Heart right ventricle (tissue), 16 donors: ENCODE measurements around the gene TGDS. TPM values are rescaled to one million over a fixed set of nuclear protein-coding genes. Genes with fewer than 3 reads are reported as not detected.

ENCODE experiments used
- ATAC-seq, 8 donors: fragments of 200-7000 bp; cut with Tn5 transposase; one replicate each; pipeline ENCODE4 v1.9.1; 2020; ENCODE audit warnings: mild to moderate bottlenecking in 8 of 8, moderate library complexity in 8 of 8, moderate number of reproducible peaks in 1 of 8
- DNase-seq, 2 donors: peaks; one replicate each; pipeline ENCODE4 v3.0.0-alpha.2; 2020
- H3K27ac ChIP-seq, 10 donors: fragments of 200-600 bp; sonication (generic) in 2 of 10; one replicate each; pipeline versions ENCODE4 v1.5.0 to v1.8.0; 2020 to 2022; ENCODE audit warnings: mild to moderate bottlenecking in 3 of 10
- H3K27me3 ChIP-seq, 7 donors: fragments of 200-600 bp; one replicate each; pipeline ENCODE4 v1.8.0; 2021 to 2022; ENCODE audit warnings: mild to moderate bottlenecking in 2 of 7
- H3K36me3 ChIP-seq, 9 donors: fragments of 200-600 bp; sonication (generic) in 1 of 9; one replicate each; pipeline versions ENCODE4 v1.5.0 to v1.8.0; 2020 to 2022; ENCODE audit warnings: mild to moderate bottlenecking in 2 of 9
- H3K4me1 ChIP-seq, 9 donors: fragments of 200-600 bp; sonication (generic) in 1 of 9; one replicate each; pipeline versions ENCODE4 v1.5.0 to v1.8.0; 2020 to 2022; ENCODE audit warnings: mild to moderate bottlenecking in 4 of 9
- H3K4me3 ChIP-seq, 10 donors: fragments of 200-600 bp; sonication (generic) in 2 of 10; one replicate each; pipeline versions ENCODE4 v1.5.0 to v1.8.0; 2020 to 2022; ENCODE audit warnings: mild to moderate bottlenecking in 7 of 10, moderate library complexity in 2 of 10
- H3K9me3 ChIP-seq, 11 donors: fragments of 200-600 bp in 10 of 11; sonication (generic) in 2 of 11; one replicate each; pipeline versions ENCODE4 v1.5.0 to v1.8.0; 2013 to 2022; ENCODE audit warnings: mild to moderate bottlenecking in 2 of 11, control low read depth in 1 of 11, moderate library complexity in 1 of 11
- WGBS, 2 donors: extraction: QIAGEN DNeasy Blood & Tissue Kit; methylation state at CpG; one replicate each; pipeline ENCODE4 v1.1.7; 2013; ENCODE audit warnings: inconsistent platforms in 1 of 2; 5-methylcytosine and 5-hydroxymethylcytosine counted together
- intact Hi-C, 10 donors: fragments of 100-400 bp; cut with DNase I; formaldehyde crosslinking; loops; one replicate each; pipeline versions ENCODE4 v1.11.1 to v1.14.2; 2022
- polyA plus RNA-seq, 2 donors: library from polyadenylated mRNA; stranded (reverse); fragments of 200-250 nt; gene quantifications; one replicate each; pipeline ENCODE4 v1.2.3, GENCODE V29; 2013
- total RNA-seq, 10 donors: library from RNA; stranded (reverse); fragmentation: NEBNext Ultra II Directional in 3 of 10; extraction: Animal tissue kit (Norgen Biotek cat#: 25700) in 3 of 10; gene quantifications; one replicate each; pipeline versions ENCODE4 v1.2.1 to v1.2.4, GENCODE V29; 2021 to 2023
- TF ChIP-seq, protein P1 (sequence below), 9 donors: fragments of 200-600 bp; sonication (generic) in 2 of 9; IDR thresholded peaks; one replicate each; pipeline versions ENCODE4 v1.5.0 to v1.8.0; 2021 to 2022; ENCODE audit warnings: antibody characterized with exemption in 9 of 9, mild to moderate bottlenecking in 5 of 9, moderate library complexity in 1 of 9
- donor health status: Arrhythmogenic right ventricular cardiomyopathy.
- donor health status: ischemic (EF 13 %, LVEDD 7.1; RV severe dilation, severe dysfunction).
- donor health status: healthy with polysubstance abuse.
- donor health status: DM: no; HTN: yes; CAD: no.
- donor health status: DM: no; HTN: no; CAD: no.
- donor health status: ischemic (EF 25% LVEDD 6.9; RV normal size, moderate dysfunction).
- donor health status: ischemic (EF 25% LVEDD 5.7; RV mildly dilated, moderate dysfunction).
- donor health status: healthy.
- donor health status: DM: yes; HTN: yes; CAD: no.
- donor health status: Ischemic cardiomyopathy.
- donor health status: ischemic (EF 35%, LVEDD 5.7; RV mildly dilated, moderate dysfunction).
- donor health status: nonischemic (EF 11% LVEDD 7.7; RV severe dilation, severe dysfunction).
- donor health status: DM: yes; HTN: yes; CAD: no.
- donor health status: PGD.
- donor health status: ischemic (EF 29% LVEDD 5.4; RV normal size, mild dysfunction).
- donor health status: nonischemic (EF 23%, LVEDD 6.1; RV moderate dilation, normal function).

Gene TGDS
- total and polyA plus RNA-seq, 12 donors: 3.3 to 7.3 (median 4.5) TPM

DNA sequence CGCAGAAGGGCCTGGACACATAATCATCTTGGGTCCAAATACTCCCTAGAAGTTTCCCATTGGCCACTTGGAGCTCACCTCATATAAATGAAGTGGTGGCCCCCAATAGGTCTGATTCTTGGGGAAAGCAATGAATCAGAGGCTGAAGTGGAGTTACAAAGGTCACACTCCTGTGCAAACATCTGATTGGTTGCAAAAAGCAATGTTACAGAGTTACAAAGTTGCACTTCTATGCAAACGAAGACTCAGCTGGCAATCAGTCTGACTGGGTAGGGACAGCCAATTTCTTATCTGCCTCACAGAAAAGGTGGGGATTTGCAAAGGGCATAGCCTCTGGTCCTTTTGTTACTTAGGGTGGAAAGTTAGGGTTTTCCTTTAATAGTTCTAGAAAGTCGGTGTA, 3.9 kb upstream of the TGDS start:
- TF ChIP-seq, protein P1, sequence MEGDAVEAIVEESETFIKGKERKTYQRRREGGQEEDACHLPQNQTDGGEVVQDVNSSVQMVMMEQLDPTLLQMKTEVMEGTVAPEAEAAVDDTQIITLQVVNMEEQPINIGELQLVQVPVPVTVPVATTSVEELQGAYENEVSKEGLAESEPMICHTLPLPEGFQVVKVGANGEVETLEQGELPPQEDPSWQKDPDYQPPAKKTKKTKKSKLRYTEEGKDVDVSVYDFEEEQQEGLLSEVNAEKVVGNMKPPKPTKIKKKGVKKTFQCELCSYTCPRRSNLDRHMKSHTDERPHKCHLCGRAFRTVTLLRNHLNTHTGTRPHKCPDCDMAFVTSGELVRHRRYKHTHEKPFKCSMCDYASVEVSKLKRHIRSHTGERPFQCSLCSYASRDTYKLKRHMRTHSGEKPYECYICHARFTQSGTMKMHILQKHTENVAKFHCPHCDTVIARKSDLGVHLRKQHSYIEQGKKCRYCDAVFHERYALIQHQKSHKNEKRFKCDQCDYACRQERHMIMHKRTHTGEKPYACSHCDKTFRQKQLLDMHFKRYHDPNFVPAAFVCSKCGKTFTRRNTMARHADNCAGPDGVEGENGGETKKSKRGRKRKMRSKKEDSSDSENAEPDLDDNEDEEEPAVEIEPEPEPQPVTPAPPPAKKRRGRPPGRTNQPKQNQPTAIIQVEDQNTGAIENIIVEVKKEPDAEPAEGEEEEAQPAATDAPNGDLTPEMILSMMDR (IDR thresholded peaks at IDR 0.05): no peak
- Histone ChIP-seq H3K4me1 (peaks cover 0 to 26% (median 14%) of the 10 kb centered on the region in 9 donors), H3K27ac (no peak overlapping the region), H3K4me3 (no peak overlapping the region), H3K27me3 (no peaks in the 10 kb centered on the region), H3K36me3 (peaks cover 0 to under 1% (median 0%) of the 10 kb centered on the region in 9 donors), H3K9me3 (no peaks in the 10 kb centered on the region)
- 92 to 93% methylated on average over 3 of the region's 3 CpGs for WGBS, 2 donors
- DNase-seq (no peak), ATAC-seq (no peak)
- intact Hi-C loops: loop anchor here in 4 of 10 donors (5.0 to 10.0 kb wide), 3 partner anchors 48 to 55 kb away; no protein-coding TSS in a partner anchor

DNA sequence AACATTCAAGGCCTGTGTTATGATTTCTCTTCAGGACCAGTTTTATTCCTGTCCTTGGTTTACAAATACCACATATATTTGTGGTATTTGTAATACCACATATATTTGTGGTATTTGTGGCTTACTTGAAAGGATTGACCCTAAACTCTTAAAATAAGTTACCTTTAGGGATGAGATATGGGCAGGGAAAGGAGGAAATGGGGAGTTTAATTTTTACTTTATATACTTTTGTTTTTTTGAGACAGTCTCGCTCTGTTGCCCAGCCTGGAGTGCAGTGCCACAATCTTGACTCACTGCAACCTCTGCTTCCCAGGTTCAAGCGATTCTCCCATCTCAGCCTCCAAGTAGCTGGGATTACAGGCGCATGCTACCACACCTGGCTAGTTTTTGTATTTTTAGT, 2.3 kb upstream of the TGDS start:
- TF ChIP-seq, protein P1 (IDR thresholded peaks at IDR 0.05): no peak
- ATAC-seq (no peak), DNase-seq (no peak)
- no peak overlapping the region for H3K27ac ChIP-seq
- H3K9me3 ChIP-seq: no peaks in the 10 kb centered on the region
- WGBS, 2 donors: 96 to 98% methylated on average over 3 of the region's 3 CpGs
- H3K27me3 ChIP-seq: no peaks in the 10 kb centered on the region
- no peak overlapping the region for H3K4me3 ChIP-seq
- H3K4me1 ChIP-seq: peaks cover 4 to 38% (median 30%) of the 10 kb centered on the region in 9 donors
- peaks cover 0 to 6% (median 0%) of the 10 kb centered on the region in 9 donors for H3K36me3 ChIP-seq
- intact Hi-C loops: loop anchor here in 4 of 10 donors (5.0 to 10.0 kb wide), 3 partner anchors 46 to 53 kb away; no protein-coding TSS in a partner anchor

- peak in 1 of 2 donors; percentile 6 for DNase-seq
Measured at GRCh38 chr13:94596575-94596971, 621 bp upstream of the TGDS start.

GRCh38 chr13:94595001-94595949, 677 bp downstream of the TGDS start:
- Histone ChIP-seq H3K27me3 (no peaks in the 10 kb centered on the region), H3K4me1 (peaks cover 4 to 35% (median 21%) of the 10 kb centered on the region in 9 donors), H3K27ac (peak overlapping the region in 9 of 10 donors; percentile 67 to 95 (median 85)), H3K36me3 (peaks cover 0 to 36% (median 12%) of the 10 kb centered on the region in 9 donors), H3K9me3 (no peaks in the 10 kb centered on the region), H3K4me3 (peak overlapping the region; percentile 26 to 98 (median 90))
- TF ChIP-seq, protein P1 (IDR thresholded peaks at IDR 0.05): no peak
- DNase-seq (no peak), ATAC-seq (peak; percentile 31 to 72 (median 70))
- intact Hi-C loops: loop anchor here in 5 of 10 donors (2.0 to 10.0 kb wide), 4 partner anchors 43 to 50 kb away; no protein-coding TSS in a partner anchor
- WGBS, 2 donors: 8 to 9% methylated on average over 16 of the region's 16 CpGs

More at GRCh38 chr13:94596575-94596971, 621 bp upstream of the TGDS start:
- Histone ChIP-seq H3K9me3 (no peaks in the 10 kb centered on the region), H3K36me3 (peaks cover 0 to 23% (median 10%) of the 10 kb centered on the region in 9 donors), H3K27ac (peak overlapping the region in 8 of 10 donors; percentile 67 to 95 (median 86)), H3K4me3 (peak overlapping the region; percentile 26 to 98 (median 90)), H3K4me1 (peaks cover 4 to 35% (median 21%) of the 10 kb centered on the region in 9 donors), H3K27me3 (no peaks in the 10 kb centered on the region)
- TF ChIP-seq, protein P1 (IDR thresholded peaks at IDR 0.05): no peak
- WGBS, 2 donors: 71 to 72% methylated on average over 20 of the region's 20 CpGs
- peak in 2 of 8 donors; percentile 7 to 14 for ATAC-seq
- intact Hi-C loops: loop anchor here in 4 of 10 donors (5.0 to 10.0 kb wide), 3 partner anchors 44 to 52 kb away; no protein-coding TSS in a partner anchor
